ENCODE measurements around the gene SCYGR6. TPM values are rescaled to one million over a fixed set of nuclear protein-coding genes. Genes with fewer than 3 reads are reported as not detected.

Gene SCYGR6
- polyA plus RNA-seq, 3 donors: not detected

- Histone ChIP-seq H3K9ac (ENCODE audit: insufficient read depth, low read length, poor library complexity, severe bottlenecking) (no peak overlapping the region), H3K27me3 (ENCODE audit: control insufficient read depth in 2 of 2, insufficient read depth in 2 of 2, low read length in 2 of 2) (no peaks in the 10 kb centered on the region), H3K4me1 (ENCODE audit: control insufficient read depth in 1 of 2, insufficient read depth in 2 of 2, low read length in 2 of 2) (no peaks in the 10 kb centered on the region), H3K9me3 (replicated peaks in 1 of 2; ENCODE audit: control insufficient read depth in 1 of 2, insufficient read depth in 1 of 2, low read length in 2 of 2) (no peaks in the 10 kb centered on the region), H3K36me3 (replicated peaks in 1 of 2; ENCODE audit: control insufficient read depth in 1 of 2, insufficient read depth in 2 of 2, low read length in 2 of 2) (no peaks in the 10 kb centered on the region), H2AFZ (ENCODE audit: insufficient read depth, low read depth, low read length, poor library complexity, severe bottlenecking) (no peak overlapping the region), H3K4me2 (replicated peaks; ENCODE audit: extremely low read depth, low read length, poor library complexity, severe bottlenecking) (no peak overlapping the region), H3K27ac (ENCODE audit: low read depth in 1 of 2, low read length in 2 of 2) (no peak overlapping the region), H3K4me3 (replicated peaks in 1 of 3; ENCODE audit: low read depth in 2 of 3, low read length in 3 of 3) (no peak overlapping the region), H3K79me2 (ENCODE audit: insufficient read depth, low read length) (no peaks in the 10 kb centered on the region), H4K20me1 (ENCODE audit: insufficient read depth, low read length) (no peaks in the 10 kb centered on the region)
- 94% methylated on average over 6 of the region's 6 CpGs for WGBS (ENCODE audit: insufficient coverage)
- Mint-ChIP-seq H3K27me3 (ENCODE audit: low read depth in 3 of 3) (peaks cover 2 to 12% (median 5%) of the 10 kb centered on the region in 3 donors), H3K4me3 (no peak overlapping the region), H3K36me3 (no peaks in the 10 kb centered on the region), H3K27ac (no peak overlapping the region), H3K4me1 (no peaks in the 10 kb centered on the region), H3K9me3 (no peaks in the 10 kb centered on the region)
- intact Hi-C loops (cut with micrococcal nuclease): no loop called here
- DNase-seq: no peak
- TF ChIP-seq CTCF (IDR thresholded peaks at IDR 0.05): peak; percentile 13
Observed at GRCh38 chr2:227748079-227748478, 23.5 kb upstream of the SCYGR6 start.

GRCh38 chr2:227745594-227745993 is 21.0 kb upstream of the SCYGR6 start, which contains the start of gene SCYGR8:
TSS of gene SCYGR8 (plus strand) at chr2:227745894. CDS start at chr2:227745894, 0 bp downstream.
- Histone ChIP-seq H3K79me2 (ENCODE audit: insufficient read depth, low read length) (no peaks in the 10 kb centered on the region), H3K4me2 (replicated peaks; ENCODE audit: extremely low read depth, low read length, poor library complexity, severe bottlenecking) (no peak within 1 kb of the TSS), H3K36me3 (replicated peaks in 1 of 2; ENCODE audit: control insufficient read depth in 1 of 2, insufficient read depth in 2 of 2, low read length in 2 of 2) (no peaks in the 10 kb centered on the region), H4K20me1 (ENCODE audit: insufficient read depth, low read length) (no peaks in the 10 kb centered on the region), H3K27ac (ENCODE audit: low read depth in 1 of 2, low read length in 2 of 2) (no peak within 1 kb of the TSS), H3K4me3 (replicated peaks in 1 of 3; ENCODE audit: low read depth in 2 of 3, low read length in 3 of 3) (no peak within 1 kb of the TSS), H3K9me3 (replicated peaks in 1 of 2; ENCODE audit: control insufficient read depth in 1 of 2, insufficient read depth in 1 of 2, low read length in 2 of 2) (no peaks in the 10 kb centered on the region), H3K9ac (ENCODE audit: insufficient read depth, low read length, poor library complexity, severe bottlenecking) (no peak within 1 kb of the TSS), H3K4me1 (ENCODE audit: control insufficient read depth in 1 of 2, insufficient read depth in 2 of 2, low read length in 2 of 2) (no peaks in the 10 kb centered on the region), H2AFZ (ENCODE audit: insufficient read depth, low read depth, low read length, poor library complexity, severe bottlenecking) (no peak within 1 kb of the TSS), H3K27me3 (ENCODE audit: control insufficient read depth in 2 of 2, insufficient read depth in 2 of 2, low read length in 2 of 2) (no peaks in the 10 kb centered on the region)
- intact Hi-C loops (cut with micrococcal nuclease): no loop called here
- Mint-ChIP-seq H3K36me3 (no peaks in the 10 kb centered on the region), H3K9me3 (no peaks in the 10 kb centered on the region), H3K27me3 (ENCODE audit: low read depth in 3 of 3) (peaks cover 4 to 9% (median 7%) of the 10 kb centered on the region in 3 donors), H3K4me3 (no peak within 1 kb of the TSS), H3K27ac (peak within 1 kb of the TSS in 1 of 7 donors; percentile 33), H3K4me1 (no peaks in the 10 kb centered on the region)
- WGBS (ENCODE audit: insufficient coverage): no CpG with 5 or more reads among the region's 9 CpGs
- no peak for DNase-seq
- TF ChIP-seq CTCF (IDR thresholded peaks at IDR 0.05): no peak
